ENCODE measurements around the gene L3MBTL3.

The L3MBTL3 gene

GRCh38 chr6:130020907-130021629 is 2.7 kb downstream of the L3MBTL3 start:
- in situ Hi-C loops (cut with MboI; ENCODE audit: low pct_unique_long_range_greater_than_20kb, low sequenced_read_pairs, unreplicated experiment), result no loop called here
- DNase-seq (ENCODE audit: low spot score), result peak; percentile 75
- peak; percentile 78 for TF ChIP-seq CTCF (IDR thresholded peaks at IDR 0.05; ENCODE audit: extremely low read depth, insufficient read depth, missing control alignments)

- no peak for TF ChIP-seq CTCF (IDR thresholded peaks at IDR 0.05; ENCODE audit: extremely low read depth, insufficient read depth, missing control alignments)
- DNase-seq (ENCODE audit: low spot score), result no peak
- in situ Hi-C loops (cut with MboI; ENCODE audit: low pct_unique_long_range_greater_than_20kb, low sequenced_read_pairs, unreplicated experiment), result no loop called here
Measured at GRCh38 chr6:130026859-130027258, 8.5 kb downstream of the L3MBTL3 start.

GRCh38 chr6:130027948-130028347 is 9.6 kb downstream of the L3MBTL3 start:
- TF ChIP-seq CTCF (IDR thresholded peaks at IDR 0.05; ENCODE audit: extremely low read depth, insufficient read depth, missing control alignments), result no peak
- peak; percentile 17 for DNase-seq (ENCODE audit: low spot score)
- in situ Hi-C loops (cut with MboI; ENCODE audit: low pct_unique_long_range_greater_than_20kb, low sequenced_read_pairs, unreplicated experiment), result no loop called here

GRCh38 chr6:130029163-130029562 is 10.8 kb downstream of the L3MBTL3 start:
- no peak for DNase-seq (ENCODE audit: low spot score)
- in situ Hi-C loops (cut with MboI; ENCODE audit: low pct_unique_long_range_greater_than_20kb, low sequenced_read_pairs, unreplicated experiment), result no loop called here
- no peak for TF ChIP-seq CTCF (IDR thresholded peaks at IDR 0.05; ENCODE audit: extremely low read depth, insufficient read depth, missing control alignments)

GRCh38 chr6:130032758-130033340 is 14.5 kb downstream of the L3MBTL3 start:
- no peak for TF ChIP-seq CTCF (IDR thresholded peaks at IDR 0.05; ENCODE audit: extremely low read depth, insufficient read depth, missing control alignments)
- in situ Hi-C loops (cut with MboI; ENCODE audit: low pct_unique_long_range_greater_than_20kb, low sequenced_read_pairs, unreplicated experiment), result no loop called here
- DNase-seq (ENCODE audit: low spot score), result no peak

GRCh38 chr6:130033949-130034348 is 15.6 kb downstream of the L3MBTL3 start:
- no peak for TF ChIP-seq CTCF (IDR thresholded peaks at IDR 0.05; ENCODE audit: extremely low read depth, insufficient read depth, missing control alignments)
- no peak for DNase-seq (ENCODE audit: low spot score)
- in situ Hi-C loops (cut with MboI; ENCODE audit: low pct_unique_long_range_greater_than_20kb, low sequenced_read_pairs, unreplicated experiment), result no loop called here
